Measurements from ENCODE around the gene MAP2K5. TPM values are rescaled to one million over a fixed set of nuclear protein-coding genes. Genes with fewer than 3 reads are reported as not detected.

Gene MAP2K5
- total RNA-seq, 1 experiment from 2014 or later: 15.0 TPM

- no peak overlapping the region; a peak in 1 of 5 replicates for H3K4me3 Mint-ChIP-seq
- no peaks in the 10 kb centered on the region for H3K9me3 Mint-ChIP-seq
- DNase-seq: no peak
- H2AFZ ChIP-seq (ENCODE audit: low read length): no peak overlapping the region
- H3K79me2 ChIP-seq (ENCODE audit: insufficient read depth, low read length): no peaks in the 10 kb centered on the region
- H3T11ph ChIP-seq (ENCODE audit: low read length): no peak overlapping the region
- no peak overlapping the region for H3K27ac Mint-ChIP-seq
- H4K20me1 ChIP-seq (ENCODE audit: control insufficient read depth, insufficient read depth, insufficient read length): no peaks in the 10 kb centered on the region
- no peak overlapping the region for H2BK120ac ChIP-seq (ENCODE audit: low read depth, low read length, poor library complexity, severe bottlenecking)
- no peak overlapping the region for H2AK5ac ChIP-seq (ENCODE audit: insufficient read length, low read length)
- H3K27ac ChIP-seq (ENCODE audit: insufficient read length, low read depth, low read length): no peak overlapping the region
- no peaks in the 10 kb centered on the region for H3K79me1 ChIP-seq (ENCODE audit: insufficient read depth, low read depth, low read length, poor library complexity, severe bottlenecking)
- WGBS (ENCODE audit: extremely low coverage, insufficient read length, low lambda C conversion rate): no CpG with 5 or more reads among the region's 1 CpG
- no peak overlapping the region for H2BK15ac ChIP-seq (ENCODE audit: low read depth, low read length)
- no peak overlapping the region for H3K23ac ChIP-seq (ENCODE audit: insufficient read length, low read depth, low read length)
- no peaks in the 10 kb centered on the region for H3K9me3 ChIP-seq (ENCODE audit: control insufficient read depth, low read depth, low read length)
- no peak overlapping the region for H4K5ac ChIP-seq (ENCODE audit: insufficient read length, low read depth, low read length)
- no peak overlapping the region for H4K8ac ChIP-seq (replicated peaks; ENCODE audit: insufficient read length, low read depth, low read length)
- TF ChIP-seq, protein P1, sequence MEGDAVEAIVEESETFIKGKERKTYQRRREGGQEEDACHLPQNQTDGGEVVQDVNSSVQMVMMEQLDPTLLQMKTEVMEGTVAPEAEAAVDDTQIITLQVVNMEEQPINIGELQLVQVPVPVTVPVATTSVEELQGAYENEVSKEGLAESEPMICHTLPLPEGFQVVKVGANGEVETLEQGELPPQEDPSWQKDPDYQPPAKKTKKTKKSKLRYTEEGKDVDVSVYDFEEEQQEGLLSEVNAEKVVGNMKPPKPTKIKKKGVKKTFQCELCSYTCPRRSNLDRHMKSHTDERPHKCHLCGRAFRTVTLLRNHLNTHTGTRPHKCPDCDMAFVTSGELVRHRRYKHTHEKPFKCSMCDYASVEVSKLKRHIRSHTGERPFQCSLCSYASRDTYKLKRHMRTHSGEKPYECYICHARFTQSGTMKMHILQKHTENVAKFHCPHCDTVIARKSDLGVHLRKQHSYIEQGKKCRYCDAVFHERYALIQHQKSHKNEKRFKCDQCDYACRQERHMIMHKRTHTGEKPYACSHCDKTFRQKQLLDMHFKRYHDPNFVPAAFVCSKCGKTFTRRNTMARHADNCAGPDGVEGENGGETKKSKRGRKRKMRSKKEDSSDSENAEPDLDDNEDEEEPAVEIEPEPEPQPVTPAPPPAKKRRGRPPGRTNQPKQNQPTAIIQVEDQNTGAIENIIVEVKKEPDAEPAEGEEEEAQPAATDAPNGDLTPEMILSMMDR (conservative IDR thresholded peaks at IDR 0.05): no peak
- H4K91ac ChIP-seq (ENCODE audit: insufficient read length, low read depth, low read length): no peak overlapping the region
- H3K27me3 Mint-ChIP-seq (ENCODE audit: low read depth): peaks cover 9% of the 10 kb centered on the region
- no peak overlapping the region for H3K9ac ChIP-seq (ENCODE audit: extremely low read depth, insufficient read length, low read length)
- no peak overlapping the region for H2BK12ac ChIP-seq (ENCODE audit: insufficient read length, low read depth, low read length)
- no peaks in the 10 kb centered on the region for H3K36me3 Mint-ChIP-seq (ENCODE audit: insufficient read depth in 1 of 3, low read depth in 3 of 3)
- H3K4me1 Mint-ChIP-seq: peaks cover 7 to 9% of the 10 kb centered on the region in 2 experiments; a peak in 1 of 4 replicates
- no peak overlapping the region for H3K4me2 ChIP-seq (ENCODE audit: insufficient read depth, insufficient read length, low read length)
- H2BK20ac ChIP-seq (ENCODE audit: low read depth, low read length, poor library complexity, severe bottlenecking): no peak overlapping the region
- H3K4ac ChIP-seq (ENCODE audit: low read depth, low read length): no peak overlapping the region
- H3K23me2 ChIP-seq (ENCODE audit: insufficient read length, low read depth, low read length, poor library complexity, severe bottlenecking): peaks cover 5% of the 10 kb centered on the region
- H3K18ac ChIP-seq (ENCODE audit: insufficient read length, low read depth, low read length): no peak overlapping the region
- H3K4me1 ChIP-seq (ENCODE audit: insufficient read depth, low read length): no peaks in the 10 kb centered on the region
- no peak overlapping the region for H3K56ac ChIP-seq (ENCODE audit: insufficient read length, low read depth, low read length)
- no peak overlapping the region for H2BK5ac ChIP-seq (ENCODE audit: insufficient read length, low read length)
- H3K14ac ChIP-seq (ENCODE audit: insufficient read depth, low read length): no peak overlapping the region
- H3K27me3 ChIP-seq (ENCODE audit: insufficient read depth, low read length): no peaks in the 10 kb centered on the region
These were observed 4.7 kb upstream of the MAP2K5 start for GRCh38 chr15:67537771-67538170.
